MCF 10A (cell line): ENCODE data around the gene SPINT1. TPM values are rescaled to one million over a fixed set of nuclear protein-coding genes. Genes with fewer than 3 reads are reported as not detected.

Source experiments
- BruUV-seq: library from RNA; stranded (reverse); fragments of 400-500 nt; replicated peaks from 2 replicates; lab custom pipeline; 2021; lab: Mats Ljungman, UMichigan
- CTCF ChIA-PET: fragments of 300-600 bp; sonication (Branson Sonifier 250); formaldehyde crosslinking; extraction: SDS; loops from one replicate; lab custom pipeline; 2021; ENCODE audit warnings: antibody characterized with exemption, inconsistent platforms; lab: Yijun Ruan, JAX
- POLR2A ChIA-PET: fragments of 300-600, 350-650 bp; sonication (Branson Sonifier 250); formaldehyde crosslinking; extraction: SDS; loops from one replicate; lab custom pipeline; 2020; ENCODE audit warnings: antibody characterized with exemption, inconsistent platforms; lab: Yijun Ruan, JAX
- DNase-seq: peaks from one replicate; pipeline ENCODE4 v3.0.0-alpha.2; 2018; ENCODE audit not compliant: unreplicated experiment
- H3K27ac Mint-ChIP-seq: one replicate; pipeline ENCODE4 v1.8.0; 2022; ENCODE audit warnings: mild to moderate bottlenecking, low read depth, mixed read lengths; ENCODE audit not compliant: unreplicated experiment
- H3K27me3 Mint-ChIP-seq: one replicate; pipeline ENCODE4 v1.8.0; 2022; ENCODE audit warnings: mixed read lengths; ENCODE audit not compliant: insufficient read depth, unreplicated experiment
- H3K36me3 Mint-ChIP-seq: one replicate; pipeline ENCODE4 v1.8.0; 2022; ENCODE audit warnings: mild to moderate bottlenecking, moderate library complexity, mixed read lengths; ENCODE audit not compliant: insufficient read depth, unreplicated experiment
- H3K4me1 Mint-ChIP-seq: one replicate; pipeline ENCODE4 v1.8.0; 2022; ENCODE audit warnings: mixed read lengths; ENCODE audit not compliant: insufficient read depth, unreplicated experiment
- H3K4me3 Mint-ChIP-seq: one replicate; pipeline ENCODE4 v1.8.0; 2022; ENCODE audit warnings: mild to moderate bottlenecking, moderate library complexity, mixed read lengths; ENCODE audit not compliant: unreplicated experiment
- H3K9me3 Mint-ChIP-seq: one replicate; pipeline ENCODE4 v1.8.0; 2022; ENCODE audit warnings: mixed read lengths; ENCODE audit not compliant: unreplicated experiment
- CTCF ChIP-seq: fragments of 200-600 bp; IDR thresholded peaks from one replicate; pipeline ENCODE4 v1.8.0; 2022; ENCODE audit warnings: antibody characterized with exemption, mild to moderate bottlenecking; ENCODE audit not compliant: unreplicated experiment
- intact Hi-C: fragments of 100-400 bp; cut with micrococcal nuclease; formaldehyde crosslinking; loops from 2 replicates; pipeline ENCODE4 v1.14.1; 2022
- total RNA-seq: library from RNA; stranded (reverse); gene quantifications from 2 replicates; pipeline ENCODE4 v1.2.3, GENCODE V29; 2022

Gene SPINT1
- total RNA-seq, 1 experiment from 2014 or later: 57.9 TPM

GRCh38 chr15:40845511-40846284 lies 1.9 kb downstream of the SPINT1 start:
- Mint-ChIP-seq H3K4me3 (peak overlapping the region; percentile 96), H3K27ac (peak overlapping the region; percentile 82), H3K9me3 (no peaks in the 10 kb centered on the region), H3K36me3 (peaks cover 26% of the 10 kb centered on the region), H3K4me1 (peaks cover 29% of the 10 kb centered on the region), H3K27me3 (no peaks in the 10 kb centered on the region)
- intact Hi-C loops: loop anchor here (2.0 kb wide), 1 partner anchor 53 kb away; no protein-coding TSS in a partner anchor
- BruUV-seq: no TSS peak
- ChIA-PET CTCF (interaction anchor here (1.7 to 9.3 kb wide), 3 partner anchors 13 to 75 kb away, joined by 4 to 130 read pairs (median 8); partner anchors contain the start of gene C15orf62), POLR2A (interaction anchor here (0.6 to 5.5 kb wide), 22 partner anchors 10 to 403 kb away, joined by 3 to 58 read pairs (median 8); partner anchors contain the start of genes C15orf62, DNAJC17, KNL1 and RHOV)
- peak; percentile 90 for DNase-seq
- no peak for TF ChIP-seq CTCF

GRCh38 chr15:40846841-40847222 lies 3.0 kb downstream of the SPINT1 start:
- peaks cover 29% of the 10 kb centered on the region for H3K4me1 Mint-ChIP-seq
- intact Hi-C loops: loop anchor here (2.0 kb wide), 1 partner anchor 54 kb away; no protein-coding TSS in a partner anchor
- CTCF ChIA-PET: interaction anchor here (0.6 to 9.3 kb wide), 9 partner anchors 12 to 101 kb away, joined by 3 to 130 read pairs (median 5); partner anchors contain the start of genes C15orf62, RHOV and VPS18

GRCh38 chr15:40847223-40847961 lies 3.5 kb downstream of the SPINT1 start:
- no peak for TF ChIP-seq CTCF
- BruUV-seq: no TSS peak
- Mint-ChIP-seq H3K36me3 (peaks cover 43% of the 10 kb centered on the region), H3K4me3 (peak overlapping the region; percentile 96), H3K27me3 (no peaks in the 10 kb centered on the region), H3K9me3 (no peaks in the 10 kb centered on the region), H3K4me1 (peaks cover 29% of the 10 kb centered on the region), H3K27ac (peak overlapping the region; percentile 46)
- peak; percentile 69 for DNase-seq
- CTCF ChIA-PET: interaction anchor here (0.7 to 9.3 kb wide), 8 partner anchors 11 to 101 kb away, joined by 3 to 130 read pairs (median 5); partner anchors contain the start of genes C15orf62, RHOV and VPS18
- intact Hi-C loops: loop anchor here (2.0 kb wide), 1 partner anchor 55 kb away; no protein-coding TSS in a partner anchor
- POLR2A ChIA-PET: interaction anchor here (0.5 to 5.5 kb wide), 13 partner anchors 9 to 799 kb away, joined by 3 to 58 read pairs (median 5); partner anchors contain the start of genes C15orf62, CHP1, DNAJC17 and PPP1R14D

More at GRCh38 chr15:40846841-40847222, 3.0 kb downstream of the SPINT1 start:
- DNase-seq: no peak
- TF ChIP-seq CTCF: no peak
- H3K27me3 Mint-ChIP-seq: no peaks in the 10 kb centered on the region
- peak overlapping the region; percentile 46 for H3K27ac Mint-ChIP-seq
- H3K9me3 Mint-ChIP-seq: no peaks in the 10 kb centered on the region
- peak overlapping the region; percentile 96 for H3K4me3 Mint-ChIP-seq
- BruUV-seq: no TSS peak
- POLR2A ChIA-PET: interaction anchor here (0.6 to 5.5 kb wide), 14 partner anchors 10 to 404 kb away, joined by 3 to 58 read pairs (median 8); partner anchors contain the start of genes C15orf62, CHP1, DNAJC17 and PPP1R14D
- H3K36me3 Mint-ChIP-seq: peaks cover 38% of the 10 kb centered on the region
